GM12878 (cell line): ENCODE results near the gene MFNG. TPM values are rescaled to one million over a fixed set of nuclear protein-coding genes. Genes with fewer than 3 reads are reported as not detected.

Experiments
- BHLHE40 ChIP-seq, 2 experiments: fragments of 450-650 bp in 1 of 2; IDR thresholded peaks; 2 replicates each; pipeline ENCODE4 v1.6.1; 2011 to 2017; ENCODE audit warnings: low read depth in 2 of 2, borderline replicate concordance in 1 of 2, improper control_type of control experiment in 1 of 2, low read length in 1 of 2, mild to moderate bottlenecking in 1 of 2
- CEBPB ChIP-seq, 2 experiments: fragments of 150-350 bp in 1 of 2; IDR thresholded peaks; 2 replicates each; pipeline ENCODE4 v1.6.1; 2012 to 2014; ENCODE audit warnings: low read depth in 2 of 2, low read length in 2 of 2, borderline replicate concordance in 1 of 2, inconsistent platforms in 1 of 2
- CREB1 ChIP-seq: IDR thresholded peaks from 2 replicates; pipeline ENCODE4 v1.6.1; 2012; ENCODE audit warnings: low read depth, mild to moderate bottlenecking, inconsistent platforms
- EED ChIP-seq: sonication (generic); IDR thresholded peaks from 2 replicates; pipeline ENCODE4 v1.6.1; 2016; ENCODE audit warnings: antibody characterized with exemption, low read depth
- FOXK2 ChIP-seq: fragments of 450-650 bp; IDR thresholded peaks from 2 replicates; pipeline ENCODE4 v1.6.1; 2017; ENCODE audit warnings: mild to moderate bottlenecking, moderate library complexity
- HDGF ChIP-seq: fragments of 450-650 bp; IDR thresholded peaks from 2 replicates; pipeline ENCODE4 v1.6.1; 2016; ENCODE audit warnings: antibody characterized with exemption
- JUNB ChIP-seq: IDR thresholded peaks from 2 replicates; pipeline ENCODE4 v1.6.1; 2016; ENCODE audit warnings: antibody characterized with exemption, mild to moderate bottlenecking
- NFYB ChIP-seq: IDR thresholded peaks from 2 replicates; pipeline ENCODE4 v1.6.1; 2011; ENCODE audit warnings: low read depth, mild to moderate bottlenecking, low read length, improper control_type of control experiment, moderate library complexity; ENCODE audit not compliant: insufficient read depth
- NR2C2 ChIP-seq: IDR thresholded peaks from 2 replicates; pipeline ENCODE4 v1.6.1; 2011; ENCODE audit warnings: borderline replicate concordance, low read depth; ENCODE audit not compliant: control insufficient read depth, insufficient read length
- RB1 ChIP-seq: fragments of 450-650 bp; formaldehyde crosslinking; IDR thresholded peaks from 2 replicates; pipeline ENCODE4 v1.6.1; 2017; ENCODE audit warnings: mild to moderate bottlenecking, borderline replicate concordance
- RBBP5 ChIP-seq: fragments of 200-600 bp; sonication (generic); conservative IDR thresholded peaks from 2 replicates; pipeline ENCODE4 v1.6.1; 2016
- SMAD5 ChIP-seq: IDR thresholded peaks from 2 replicates; pipeline ENCODE4 v1.6.1; 2016; ENCODE audit warnings: antibody characterized with exemption, low read depth
- SRF ChIP-seq, 2 experiments: IDR thresholded peaks; 2 replicates each; pipeline ENCODE4 v1.6.1; 2011; ENCODE audit warnings: low read depth in 2 of 2, low read length in 2 of 2, mild to moderate bottlenecking in 1 of 2, moderate library complexity in 1 of 2
- TBL1XR1 ChIP-seq: IDR thresholded peaks from 2 replicates; pipeline ENCODE4 v1.6.1; 2012; ENCODE audit warnings: low read depth, low read length, improper control_type of control experiment
- YY1 ChIP-seq: IDR thresholded peaks from 2 replicates; pipeline ENCODE4 v1.6.1; 2011; ENCODE audit warnings: low read depth, mild to moderate bottlenecking, low read length
- ZNF217 ChIP-seq: fragments of 450-650 bp; IDR thresholded peaks from 2 replicates; pipeline ENCODE4 v1.6.1; 2017; ENCODE audit warnings: antibody characterized with exemption, mild to moderate bottlenecking
- ZNF274 ChIP-seq: IDR thresholded peaks from one replicate; pipeline ENCODE4 v1.8.0; 2011; ENCODE audit not compliant: insufficient read length, insufficient read depth
- ZNF384 ChIP-seq: IDR thresholded peaks from 2 replicates; pipeline ENCODE4 v1.6.1; 2012; ENCODE audit warnings: low read depth, mild to moderate bottlenecking, low read length, improper control_type of control experiment, borderline replicate concordance
- polyA plus RNA-seq, 11 experiments: library from polyadenylated mRNA; depleted of rRNA in 4 of 11; unstranded in 6 of 11; stranded (reverse) in 5 of 11; fragments of >200 nt; fragmentation: Nextera tagmentation in 4 of 11; fragmentation: Illumina TruSeq in 1 of 11; extraction: Ambion mirVana in 4 of 11; extraction: Trizol in 1 of 11; gene quantifications; 1 replicate in 1 of 11; 2 replicates in 10 of 11; pipeline versions ENCODE4 v1.2.1 to v1.2.3, GENCODE V29; 2011 to 2016; ENCODE audit warnings: inconsistent platforms in 2 of 11, missing spikeins in 2 of 11, low read depth in 1 of 11
- total RNA-seq, 4 experiments: library from RNA; depleted of rRNA in 3 of 4; stranded (reverse); fragments of >200 nt in 3 of 4; fragmentation: Illumina TruSeq in 1 of 4; extraction: Trizol in 1 of 4; gene quantifications; 2 replicates each; pipeline versions ENCODE4 v1.2.1 to v1.2.3, GENCODE V29; 2013 to 2021
- TF ChIP-seq, protein P1 (sequence below): fragments of 450-650 bp; IDR thresholded peaks from 2 replicates; pipeline ENCODE4 v1.6.1; 2018; ENCODE audit warnings: mild to moderate bottlenecking, low read depth, moderate library complexity; ENCODE audit not compliant: partially characterized antibody
- TF ChIP-seq, protein P2 (sequence below): IDR thresholded peaks from 2 replicates; pipeline ENCODE4 v1.6.1; 2011; ENCODE audit warnings: mild to moderate bottlenecking, low read depth, low read length, moderate library complexity; ENCODE audit not compliant: insufficient replicate concordance
- TF ChIP-seq, protein P3 (sequence below): fragments of 450-650 bp; IDR thresholded peaks from 2 replicates; pipeline ENCODE4 v1.6.1; 2017; ENCODE audit warnings: mild to moderate bottlenecking
- TF ChIP-seq, protein P4 (sequence below): fragments of 450-650 bp; conservative IDR thresholded peaks from 2 replicates; pipeline ENCODE4 v1.6.1; 2017; ENCODE audit warnings: mild to moderate bottlenecking, moderate library complexity

Gene MFNG
- total and polyA plus RNA-seq, 10 of the 15 experiments (the other 5 are each of a cell fraction or from before 2014, with no cell fraction given), result 11.5 to 117 (median 68.5) TPM

DNA sequence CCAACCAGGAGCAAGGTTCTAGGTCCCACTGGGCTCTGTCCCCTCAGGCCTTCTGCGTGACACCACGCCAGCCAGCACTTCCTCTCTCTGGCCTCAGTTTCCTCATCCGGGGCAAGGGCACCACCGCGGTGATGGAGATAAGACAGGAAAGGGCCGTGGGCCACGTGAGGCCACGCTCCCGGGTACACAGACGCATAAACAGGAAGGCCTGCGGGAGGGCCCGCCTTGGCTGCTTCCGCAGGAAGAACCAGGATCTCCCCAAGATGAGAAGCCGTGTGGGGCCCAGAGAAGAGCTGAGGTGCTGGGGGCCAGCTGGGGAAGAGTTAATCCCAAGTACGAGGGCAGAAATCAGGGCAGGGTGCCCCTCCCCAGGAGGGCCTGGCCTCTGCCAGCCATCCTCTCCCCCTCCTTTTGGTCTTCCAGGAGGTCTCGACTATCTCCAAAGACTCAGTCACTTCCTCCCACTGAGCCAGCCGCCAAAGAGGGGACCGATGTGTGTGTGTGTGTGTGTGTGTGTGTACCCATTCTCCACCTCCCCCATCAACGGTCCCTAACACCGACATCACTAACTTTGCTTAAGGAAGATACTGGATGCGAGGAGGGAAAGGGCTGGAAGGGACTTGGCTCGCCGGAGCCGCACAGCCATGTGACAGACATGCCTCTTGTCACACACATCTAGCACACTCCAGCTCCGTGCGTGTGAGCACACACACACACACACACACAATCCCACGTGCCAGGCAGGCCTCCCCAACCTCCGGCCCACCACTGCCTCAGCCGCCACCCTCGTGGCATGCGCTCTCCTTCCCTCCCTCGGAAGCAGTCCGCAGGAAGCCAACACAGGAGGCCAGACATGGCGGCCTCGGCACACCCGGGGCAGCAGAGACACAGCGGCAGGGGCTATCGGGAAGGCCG lies 1.4 kb downstream of the MFNG start (continued):
- no peak for TF ChIP-seq NR2C2
- TF ChIP-seq, protein P1, sequence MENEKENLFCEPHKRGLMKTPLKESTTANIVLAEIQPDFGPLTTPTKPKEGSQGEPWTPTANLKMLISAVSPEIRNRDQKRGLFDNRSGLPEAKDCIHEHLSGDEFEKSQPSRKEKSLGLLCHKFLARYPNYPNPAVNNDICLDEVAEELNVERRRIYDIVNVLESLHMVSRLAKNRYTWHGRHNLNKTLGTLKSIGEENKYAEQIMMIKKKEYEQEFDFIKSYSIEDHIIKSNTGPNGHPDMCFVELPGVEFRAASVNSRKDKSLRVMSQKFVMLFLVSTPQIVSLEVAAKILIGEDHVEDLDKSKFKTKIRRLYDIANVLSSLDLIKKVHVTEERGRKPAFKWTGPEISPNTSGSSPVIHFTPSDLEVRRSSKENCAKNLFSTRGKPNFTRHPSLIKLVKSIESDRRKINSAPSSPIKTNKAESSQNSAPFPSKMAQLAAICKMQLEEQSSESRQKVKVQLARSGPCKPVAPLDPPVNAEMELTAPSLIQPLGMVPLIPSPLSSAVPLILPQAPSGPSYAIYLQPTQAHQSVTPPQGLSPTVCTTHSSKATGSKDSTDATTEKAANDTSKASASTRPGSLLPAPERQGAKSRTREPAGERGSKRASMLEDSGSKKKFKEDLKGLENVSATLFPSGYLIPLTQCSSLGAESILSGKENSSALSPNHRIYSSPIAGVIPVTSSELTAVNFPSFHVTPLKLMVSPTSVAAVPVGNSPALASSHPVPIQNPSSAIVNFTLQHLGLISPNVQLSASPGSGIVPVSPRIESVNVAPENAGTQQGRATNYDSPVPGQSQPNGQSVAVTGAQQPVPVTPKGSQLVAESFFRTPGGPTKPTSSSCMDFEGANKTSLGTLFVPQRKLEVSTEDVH, result peak; percentile 57
- peak; percentile 71 for TF ChIP-seq CREB1
- TF ChIP-seq, protein P2, sequence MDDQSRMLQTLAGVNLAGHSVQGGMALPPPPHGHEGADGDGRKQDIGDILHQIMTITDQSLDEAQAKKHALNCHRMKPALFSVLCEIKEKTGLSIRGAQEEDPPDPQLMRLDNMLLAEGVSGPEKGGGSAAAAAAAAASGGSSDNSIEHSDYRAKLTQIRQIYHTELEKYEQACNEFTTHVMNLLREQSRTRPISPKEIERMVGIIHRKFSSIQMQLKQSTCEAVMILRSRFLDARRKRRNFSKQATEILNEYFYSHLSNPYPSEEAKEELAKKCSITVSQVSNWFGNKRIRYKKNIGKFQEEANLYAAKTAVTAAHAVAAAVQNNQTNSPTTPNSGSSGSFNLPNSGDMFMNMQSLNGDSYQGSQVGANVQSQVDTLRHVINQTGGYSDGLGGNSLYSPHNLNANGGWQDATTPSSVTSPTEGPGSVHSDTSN, result no peak
- no peak for TF ChIP-seq CEBPB (IDR thresholded peaks at IDR 0.05; ENCODE audit: borderline replicate concordance in 1 of 2, low read depth in 2 of 2, low read length in 2 of 2)
- peak; percentile 85 for TF ChIP-seq FOXK2
- 0 out of 4 replicates have a peak, but pooled peaks of 1 of the 2 experiments have one; percentile 6 for TF ChIP-seq SRF (IDR thresholded peaks at IDR 0.05; ENCODE audit: low read depth in 2 of 2, low read length in 2 of 2)
- TF ChIP-seq, protein P3, sequence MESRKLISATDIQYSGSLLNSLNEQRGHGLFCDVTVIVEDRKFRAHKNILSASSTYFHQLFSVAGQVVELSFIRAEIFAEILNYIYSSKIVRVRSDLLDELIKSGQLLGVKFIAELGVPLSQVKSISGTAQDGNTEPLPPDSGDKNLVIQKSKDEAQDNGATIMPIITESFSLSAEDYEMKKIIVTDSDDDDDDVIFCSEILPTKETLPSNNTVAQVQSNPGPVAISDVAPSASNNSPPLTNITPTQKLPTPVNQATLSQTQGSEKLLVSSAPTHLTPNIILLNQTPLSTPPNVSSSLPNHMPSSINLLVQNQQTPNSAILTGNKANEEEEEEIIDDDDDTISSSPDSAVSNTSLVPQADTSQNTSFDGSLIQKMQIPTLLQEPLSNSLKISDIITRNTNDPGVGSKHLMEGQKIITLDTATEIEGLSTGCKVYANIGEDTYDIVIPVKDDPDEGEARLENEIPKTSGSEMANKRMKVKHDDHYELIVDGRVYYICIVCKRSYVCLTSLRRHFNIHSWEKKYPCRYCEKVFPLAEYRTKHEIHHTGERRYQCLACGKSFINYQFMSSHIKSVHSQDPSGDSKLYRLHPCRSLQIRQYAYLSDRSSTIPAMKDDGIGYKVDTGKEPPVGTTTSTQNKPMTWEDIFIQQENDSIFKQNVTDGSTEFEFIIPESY, result no peak
- peak; percentile 29; the same call in 1 of the 2 replicates for TF ChIP-seq TBL1XR1
- TF ChIP-seq BHLHE40 (IDR thresholded peaks at IDR 0.05; ENCODE audit: borderline replicate concordance in 1 of 2, low read depth in 2 of 2, low read length in 1 of 2), result peak; percentile 97 to 98
- TF ChIP-seq YY1, result peak; percentile 87
- peak; percentile 77; the same call in 1 of the 2 replicates for TF ChIP-seq HDGF
- TF ChIP-seq ZNF217, result no peak
- no peak for TF ChIP-seq ZNF274
- TF ChIP-seq EED, result no peak; the same call in 1 of the 2 replicates
- no peak for TF ChIP-seq SMAD5
- no peak for TF ChIP-seq ZNF384
- TF ChIP-seq, protein P4, sequence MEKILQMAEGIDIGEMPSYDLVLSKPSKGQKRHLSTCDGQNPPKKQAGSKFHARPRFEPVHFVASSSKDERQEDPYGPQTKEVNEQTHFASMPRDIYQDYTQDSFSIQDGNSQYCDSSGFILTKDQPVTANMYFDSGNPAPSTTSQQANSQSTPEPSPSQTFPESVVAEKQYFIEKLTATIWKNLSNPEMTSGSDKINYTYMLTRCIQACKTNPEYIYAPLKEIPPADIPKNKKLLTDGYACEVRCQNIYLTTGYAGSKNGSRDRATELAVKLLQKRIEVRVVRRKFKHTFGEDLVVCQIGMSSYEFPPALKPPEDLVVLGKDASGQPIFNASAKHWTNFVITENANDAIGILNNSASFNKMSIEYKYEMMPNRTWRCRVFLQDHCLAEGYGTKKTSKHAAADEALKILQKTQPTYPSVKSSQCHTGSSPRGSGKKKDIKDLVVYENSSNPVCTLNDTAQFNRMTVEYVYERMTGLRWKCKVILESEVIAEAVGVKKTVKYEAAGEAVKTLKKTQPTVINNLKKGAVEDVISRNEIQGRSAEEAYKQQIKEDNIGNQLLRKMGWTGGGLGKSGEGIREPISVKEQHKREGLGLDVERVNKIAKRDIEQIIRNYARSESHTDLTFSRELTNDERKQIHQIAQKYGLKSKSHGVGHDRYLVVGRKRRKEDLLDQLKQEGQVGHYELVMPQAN, result peak; percentile 68
- peak; percentile 33; the same call in 1 of the 2 replicates for TF ChIP-seq RB1
- TF ChIP-seq NFYB, result no peak
- no peak for TF ChIP-seq JUNB
- no peak for TF ChIP-seq RBBP5
